Activated CD4-positive, alpha-beta T cell treated with anti-CD3 and anti-CD28 coated beads, Interleukin-2, amount 10 ng/mL, durations not matched to agents 24 days and 14 days (primary cell): ENCODE results near the gene PFDN4. TPM values are rescaled to one million over a fixed set of nuclear protein-coding genes. Genes with fewer than 3 reads are reported as not detected.

ENCODE experiments used
- DNase-seq: peaks from one replicate; pipeline ENCODE4 v3.0.0; 2022
- H3K27ac Mint-ChIP-seq: one replicate; pipeline ENCODE4 v1.8.0; 2022; ENCODE audit warnings: mild to moderate bottlenecking, mixed read lengths
- H3K27me3 Mint-ChIP-seq: one replicate; pipeline ENCODE4 v1.8.0; 2022; ENCODE audit warnings: mixed read lengths
- H3K36me3 Mint-ChIP-seq: one replicate; pipeline ENCODE4 v1.8.0; 2022; ENCODE audit warnings: low read depth, mild to moderate bottlenecking, mixed read lengths
- H3K4me1 Mint-ChIP-seq: one replicate; pipeline ENCODE4 v1.8.0; 2021; ENCODE audit warnings: mixed read lengths
- H3K4me3 Mint-ChIP-seq: one replicate; pipeline ENCODE4 v1.8.0; 2022; ENCODE audit warnings: mild to moderate bottlenecking, moderate library complexity, mixed read lengths
- H3K9me3 Mint-ChIP-seq: one replicate; pipeline ENCODE4 v1.8.0; 2021; ENCODE audit warnings: mixed read lengths
- intact Hi-C: fragments of 100-400 bp; cut with micrococcal nuclease; formaldehyde crosslinking; loops from one replicate; pipeline ENCODE4 v1.15.1; 2023
- total RNA-seq: library from RNA; stranded (reverse); gene quantifications from 2 replicates; pipeline ENCODE4 v1.2.3, GENCODE V29; 2022

Gene PFDN4
- total RNA-seq, 1 donor from 2014 or later: 72.2 TPM

DNA sequence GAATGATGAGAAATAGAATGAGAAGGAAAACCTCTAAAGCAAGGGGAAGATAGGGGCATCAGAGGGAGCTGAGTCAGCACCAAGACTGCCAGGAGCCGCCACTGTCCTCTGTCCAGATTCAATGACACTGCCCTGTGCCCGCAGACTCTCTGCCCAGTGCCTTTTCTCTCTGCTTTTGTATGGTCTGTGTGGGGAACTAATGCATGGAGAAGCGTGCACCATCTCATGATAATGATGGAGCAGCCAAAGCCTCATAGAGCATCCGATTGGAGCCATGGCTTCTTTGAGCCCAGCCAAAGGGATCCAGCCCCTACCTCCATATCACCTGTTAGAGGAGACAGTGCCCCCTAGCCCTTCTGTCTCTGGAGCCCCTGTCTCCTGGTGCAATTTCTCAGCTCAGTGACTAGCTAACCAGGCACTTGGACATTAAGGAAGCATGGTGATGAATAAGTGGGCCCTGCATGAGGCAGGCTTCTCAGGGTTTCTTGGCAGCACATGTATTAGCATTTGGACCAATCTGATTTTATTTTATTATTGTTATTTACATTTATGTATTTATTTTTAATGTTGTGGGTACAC lies 6.5 kb upstream of the PFDN4 start:
- DNase-seq: no peak
- Mint-ChIP-seq H3K9me3 (no peaks in the 10 kb centered on the region), H3K4me1 (peaks cover 11% of the 10 kb centered on the region), H3K27ac (no peak overlapping the region), H3K36me3 (no peaks in the 10 kb centered on the region), H3K4me3 (no peak overlapping the region), H3K27me3 (peaks cover 5% of the 10 kb centered on the region)
- intact Hi-C loops: no loop called here

- Mint-ChIP-seq H3K36me3 (no peaks in the 10 kb centered on the region), H3K4me1 (peaks cover 12% of the 10 kb centered on the region)
- intact Hi-C loops: no loop called here
Observed at GRCh38 chr20:54203281-54203680, 4.6 kb upstream of the PFDN4 start.

DNA sequence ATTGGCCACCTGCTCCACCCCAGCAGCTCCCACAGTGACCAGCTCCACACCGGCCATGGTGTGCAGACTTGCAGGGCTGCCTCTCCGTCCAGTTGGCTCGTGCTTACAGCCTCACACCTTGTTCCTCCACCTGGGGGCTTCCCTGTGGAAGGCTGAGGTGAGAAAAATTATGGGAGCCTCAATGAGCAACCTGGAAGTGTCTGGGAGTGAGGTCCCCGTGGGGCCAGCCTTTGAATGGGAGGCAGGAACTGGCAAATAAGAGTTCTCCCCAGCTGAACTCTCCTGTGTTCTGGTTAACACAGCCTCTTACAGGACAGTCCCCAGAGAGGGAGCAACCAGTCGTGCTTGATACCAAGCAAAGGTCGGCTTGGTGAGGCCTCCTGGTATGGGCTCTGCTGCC lies 3.8 kb upstream of the PFDN4 start:
- intact Hi-C loops: no loop called here

More at GRCh38 chr20:54203281-54203680, 4.6 kb upstream of the PFDN4 start:
- DNase-seq: no peak
- H3K4me3 Mint-ChIP-seq: no peak overlapping the region
- H3K27ac Mint-ChIP-seq: no peak overlapping the region
- H3K27me3 Mint-ChIP-seq: peaks cover 5% of the 10 kb centered on the region
- no peaks in the 10 kb centered on the region for H3K9me3 Mint-ChIP-seq

GRCh38 chr20:54204481-54204880 lies 3.4 kb upstream of the PFDN4 start:
- Mint-ChIP-seq H3K4me1 (peaks cover 22% of the 10 kb centered on the region), H3K27me3 (peaks cover 5% of the 10 kb centered on the region), H3K36me3 (peaks cover 5% of the 10 kb centered on the region), H3K27ac (no peak overlapping the region), H3K9me3 (no peaks in the 10 kb centered on the region), H3K4me3 (no peak overlapping the region)
- DNase-seq: no peak
- intact Hi-C loops: no loop called here

More for the DNA sequence above, 3.8 kb upstream of the PFDN4 start:
- H3K27me3 Mint-ChIP-seq: peaks cover 5% of the 10 kb centered on the region
- DNase-seq: no peak
- no peaks in the 10 kb centered on the region for H3K9me3 Mint-ChIP-seq
- peaks cover 18% of the 10 kb centered on the region for H3K4me1 Mint-ChIP-seq
- H3K36me3 Mint-ChIP-seq: peaks cover 3% of the 10 kb centered on the region
- no peak overlapping the region for H3K27ac Mint-ChIP-seq
- H3K4me3 Mint-ChIP-seq: no peak overlapping the region

DNA sequence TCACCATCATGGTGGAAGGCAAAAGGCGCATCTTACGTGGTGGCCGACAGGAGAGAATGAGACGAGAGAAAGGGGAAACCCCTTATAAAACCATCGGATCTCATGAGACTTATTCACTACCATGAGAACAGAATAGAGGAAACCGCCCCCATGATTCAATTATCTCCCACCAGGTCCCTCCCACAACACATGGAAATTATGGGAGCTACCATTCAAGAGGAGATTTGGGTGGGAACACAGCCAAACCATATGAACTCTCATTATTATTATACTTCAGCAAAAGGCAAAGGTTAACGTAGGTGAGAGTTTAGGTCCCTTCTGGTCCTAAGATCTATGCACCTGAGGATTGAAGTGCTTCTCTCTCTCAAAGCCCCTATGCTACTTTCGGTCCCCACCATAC lies 2.4 kb upstream of the PFDN4 start:
- Mint-ChIP-seq H3K27ac (peak overlapping the region; percentile 3), H3K27me3 (peaks cover 5% of the 10 kb centered on the region), H3K36me3 (peaks cover 11% of the 10 kb centered on the region), H3K9me3 (no peaks in the 10 kb centered on the region), H3K4me1 (peaks cover 30% of the 10 kb centered on the region), H3K4me3 (no peak overlapping the region)
- intact Hi-C loops: loop anchor here (5.0 kb wide), 3 partner anchors 117 to 442 kb away; partner anchors contain the start of gene DOK5
- no peak for DNase-seq

- H3K36me3 Mint-ChIP-seq: peaks cover 22% of the 10 kb centered on the region
- intact Hi-C loops: loop anchor here (5.0 kb wide), 3 partner anchors 115 to 440 kb away; partner anchors contain the start of gene DOK5
- H3K4me3 Mint-ChIP-seq: peak overlapping the region; percentile 88
- peak overlapping the region; percentile 100 for H3K27ac Mint-ChIP-seq
- no peak for DNase-seq
- no peaks in the 10 kb centered on the region for H3K9me3 Mint-ChIP-seq
- peaks cover 36% of the 10 kb centered on the region for H3K4me1 Mint-ChIP-seq
- H3K27me3 Mint-ChIP-seq: peaks cover 5% of the 10 kb centered on the region
Observed at GRCh38 chr20:54207053-54207742, 689 bp upstream of the PFDN4 start.

DNA sequence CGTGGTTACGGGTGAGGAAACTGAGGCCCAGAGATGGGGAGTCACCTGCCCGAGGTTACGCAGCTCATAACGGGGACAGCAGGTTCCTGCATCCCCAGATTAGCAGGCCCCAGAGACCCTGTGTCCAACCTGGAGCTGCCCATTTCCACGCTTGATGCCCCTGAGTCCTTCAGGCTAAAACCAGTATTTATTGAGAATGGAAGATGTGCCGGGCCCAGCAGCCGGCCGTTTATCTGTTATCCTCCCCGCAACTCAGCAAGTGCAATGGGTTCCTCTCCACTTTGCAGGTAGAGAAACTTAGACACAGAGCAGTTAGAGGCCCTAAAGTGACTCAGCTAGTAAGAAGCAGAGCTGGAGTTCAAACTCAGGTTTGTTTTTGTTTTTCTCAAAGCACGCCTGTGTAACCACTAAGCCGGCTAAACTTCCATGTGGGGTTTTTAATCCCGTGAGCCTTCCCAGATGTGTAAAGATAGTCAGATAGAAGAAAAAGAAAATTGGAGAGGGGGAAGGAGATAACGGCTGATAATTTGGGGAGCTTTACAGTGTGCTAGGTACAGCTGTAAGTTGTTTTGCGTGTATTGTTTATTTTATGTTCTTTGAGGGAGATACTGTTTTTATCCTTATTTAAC lies 775 bp downstream of the PFDN4 start:
- Mint-ChIP-seq H3K4me3 (peak overlapping the region; percentile 88), H3K36me3 (peaks cover 28% of the 10 kb centered on the region), H3K27ac (peak overlapping the region; percentile 91), H3K9me3 (no peaks in the 10 kb centered on the region), H3K27me3 (no peaks in the 10 kb centered on the region), H3K4me1 (peaks cover 39% of the 10 kb centered on the region)
- intact Hi-C loops: loop anchor here (2.0 to 5.0 kb wide), 5 partner anchors 76 to 439 kb away; partner anchors contain the start of gene DOK5
- DNase-seq: no peak

GRCh38 chr20:54209216-54209813 lies 1.4 kb downstream of the PFDN4 start:
- Mint-ChIP-seq H3K36me3 (peaks cover 28% of the 10 kb centered on the region), H3K9me3 (no peaks in the 10 kb centered on the region), H3K27me3 (no peaks in the 10 kb centered on the region), H3K27ac (peak overlapping the region; percentile 91), H3K4me3 (peak overlapping the region; percentile 88), H3K4me1 (peaks cover 39% of the 10 kb centered on the region)
- no peak for DNase-seq
- intact Hi-C loops: loop anchor here (2.0 to 5.0 kb wide), 5 partner anchors 75 to 438 kb away; partner anchors contain the start of gene DOK5

DNA sequence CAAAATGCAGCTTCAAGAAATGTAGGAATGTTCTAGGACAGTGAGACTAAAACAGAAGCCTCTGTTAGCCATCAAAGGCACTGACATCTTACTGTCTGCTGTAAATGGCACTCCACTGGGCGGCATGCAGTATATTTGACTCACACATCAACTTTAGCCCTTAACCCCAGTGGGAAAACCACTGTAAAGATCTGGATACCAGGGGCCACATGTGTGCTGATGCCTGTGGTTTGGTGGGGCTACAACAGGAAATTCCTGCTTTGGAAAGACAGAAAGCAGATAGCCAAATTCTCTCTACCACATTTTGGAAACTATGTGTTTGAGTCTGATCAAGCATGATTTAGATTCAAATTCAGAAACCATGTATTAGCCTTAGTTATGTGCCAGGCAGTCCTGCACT lies 4.3 kb downstream of the PFDN4 start:
- Mint-ChIP-seq H3K4me3 (no peak overlapping the region), H3K4me1 (peaks cover 30% of the 10 kb centered on the region), H3K36me3 (peaks cover 46% of the 10 kb centered on the region), H3K27ac (no peak overlapping the region), H3K27me3 (no peaks in the 10 kb centered on the region), H3K9me3 (no peaks in the 10 kb centered on the region)
- intact Hi-C loops: no loop called here
- no peak for DNase-seq

GRCh38 chr20:54212871-54213270 lies 5.0 kb downstream of the PFDN4 start:
- intact Hi-C loops: no loop called here
- peaks cover 49% of the 10 kb centered on the region for H3K36me3 Mint-ChIP-seq
- H3K27ac Mint-ChIP-seq: no peak overlapping the region
- H3K4me1 Mint-ChIP-seq: peaks cover 28% of the 10 kb centered on the region
- no peak overlapping the region for H3K4me3 Mint-ChIP-seq
- no peak for DNase-seq
- no peaks in the 10 kb centered on the region for H3K9me3 Mint-ChIP-seq
- H3K27me3 Mint-ChIP-seq: no peaks in the 10 kb centered on the region

GRCh38 chr20:54214566-54214965 lies 6.7 kb downstream of the PFDN4 start:
- H3K4me3 Mint-ChIP-seq: no peak overlapping the region
- intact Hi-C loops: no loop called here
- H3K27me3 Mint-ChIP-seq: no peaks in the 10 kb centered on the region
- H3K36me3 Mint-ChIP-seq: peaks cover 44% of the 10 kb centered on the region
- H3K4me1 Mint-ChIP-seq: peaks cover 18% of the 10 kb centered on the region
- no peak for DNase-seq
- no peaks in the 10 kb centered on the region for H3K9me3 Mint-ChIP-seq
- no peak overlapping the region for H3K27ac Mint-ChIP-seq

DNA sequence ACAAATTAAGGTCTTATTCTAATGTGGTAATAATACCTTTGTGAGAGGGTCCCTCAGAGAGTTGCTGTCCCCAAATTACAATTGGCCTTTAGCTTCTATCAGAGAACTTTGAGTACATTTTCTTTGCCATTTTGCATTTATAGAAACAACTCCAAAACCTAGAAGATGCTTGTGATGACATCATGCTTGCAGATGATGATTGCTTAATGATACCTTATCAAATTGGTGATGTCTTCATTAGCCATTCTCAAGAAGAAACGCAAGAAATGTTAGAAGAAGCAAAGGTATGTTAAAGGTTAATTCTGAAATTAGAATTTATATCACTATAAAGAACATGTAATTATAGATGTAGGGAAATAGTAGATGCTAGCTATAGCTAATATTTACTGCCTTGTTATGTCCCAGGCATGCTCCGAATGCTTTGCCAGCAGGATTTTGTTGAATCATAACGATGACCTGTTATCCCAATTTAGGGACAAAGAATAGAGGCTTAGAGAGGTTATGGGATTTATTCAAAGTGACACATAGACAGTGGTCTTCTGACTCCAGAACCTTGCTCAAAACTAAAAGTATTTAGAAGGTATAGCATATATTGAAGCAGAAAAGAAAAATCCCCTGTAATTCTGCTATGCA lies 7.4 kb downstream of the PFDN4 start:
- Mint-ChIP-seq H3K36me3 (peaks cover 40% of the 10 kb centered on the region), H3K9me3 (no peaks in the 10 kb centered on the region), H3K4me1 (peaks cover 11% of the 10 kb centered on the region), H3K4me3 (no peak overlapping the region), H3K27ac (no peak overlapping the region), H3K27me3 (no peaks in the 10 kb centered on the region)
- intact Hi-C loops: no loop called here
- DNase-seq: no peak

GRCh38 chr20:54217762-54218161 lies 9.9 kb downstream of the PFDN4 start:
- H3K4me3 Mint-ChIP-seq: no peak overlapping the region
- intact Hi-C loops: no loop called here
- H3K27me3 Mint-ChIP-seq: no peaks in the 10 kb centered on the region
- H3K9me3 Mint-ChIP-seq: no peaks in the 10 kb centered on the region
- H3K36me3 Mint-ChIP-seq: peaks cover 34% of the 10 kb centered on the region
- no peak overlapping the region for H3K27ac Mint-ChIP-seq
- no peak for DNase-seq
- peaks cover 24% of the 10 kb centered on the region for H3K4me1 Mint-ChIP-seq
